B cell (primary cell): ENCODE data around the gene NCAM1.

Source experiments
- CTCF ChIP-seq: fragments of 200-600 bp; IDR thresholded peaks from one replicate; pipeline ENCODE4 v1.8.0; 2022; ENCODE audit warnings: antibody characterized with exemption, mild to moderate bottlenecking
- EZH2 ChIP-seq: IDR thresholded peaks from 2 replicates; pipeline ENCODE4 v1.6.1; 2012; ENCODE audit warnings: borderline replicate concordance, low read depth, mild to moderate bottlenecking, moderate library complexity, low read length; ENCODE audit not compliant: insufficient read depth, poor library complexity, severe bottlenecking

GRCh38 chr11:113006896-113007445 is 45.8 kb downstream of the NCAM1 start:
- TF ChIP-seq CTCF (no peak), EZH2 (no peak)
